AG08396 (cell line): ENCODE measurements around the gene GPRIN2.
"Not testable (repeated sequence)": the region's sequence is repeated elsewhere in the genome, so short reads cannot be mapped to it uniquely, and the experiment has no call there.

Experiments
- DNase-seq: peaks from one replicate; pipeline ENCODE4 v3.0.0; 2012; ENCODE audit warnings: low spot score, mixed read lengths

Gene GPRIN2

DNA sequence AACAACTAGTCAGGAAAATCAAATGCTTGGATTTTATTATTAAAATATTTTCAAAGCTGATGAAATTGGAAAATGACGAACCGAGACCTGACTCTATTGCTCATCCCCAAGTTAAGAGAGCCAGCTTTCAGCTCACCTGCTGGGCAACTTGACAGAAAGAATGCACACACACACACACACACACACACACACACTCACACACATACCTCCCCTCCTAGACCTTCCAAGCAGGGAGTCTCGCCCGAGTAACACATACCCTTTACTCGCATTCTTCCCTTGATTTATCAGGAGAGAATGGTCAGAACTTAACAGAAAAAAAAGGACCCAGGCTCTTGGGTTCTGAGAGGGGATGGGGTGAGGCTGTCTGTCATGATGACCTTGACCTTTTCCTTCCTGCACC lies 19.1 kb downstream of the GPRIN2 start:
- no peak for DNase-seq

DNA sequence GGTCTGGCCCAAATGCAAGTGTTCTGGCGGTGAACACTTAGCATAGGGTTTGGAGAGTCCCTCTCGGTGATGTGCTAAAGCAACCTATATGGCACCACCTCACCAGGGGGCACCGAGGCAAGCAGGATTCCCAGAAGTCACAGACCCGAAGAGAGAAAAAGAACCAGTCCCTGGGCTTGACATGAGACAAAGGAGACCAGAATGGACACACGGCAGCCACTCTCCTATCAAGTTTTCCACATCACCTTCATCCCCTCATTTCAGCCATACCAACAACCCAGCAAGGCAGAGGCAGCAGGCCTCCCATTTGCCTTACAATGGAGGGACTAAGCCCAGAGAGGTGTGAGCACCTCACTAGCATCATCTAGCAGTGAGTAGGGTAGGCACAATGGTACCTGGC lies 19.7 kb downstream of the GPRIN2 start:
- no peak for DNase-seq

DNA sequence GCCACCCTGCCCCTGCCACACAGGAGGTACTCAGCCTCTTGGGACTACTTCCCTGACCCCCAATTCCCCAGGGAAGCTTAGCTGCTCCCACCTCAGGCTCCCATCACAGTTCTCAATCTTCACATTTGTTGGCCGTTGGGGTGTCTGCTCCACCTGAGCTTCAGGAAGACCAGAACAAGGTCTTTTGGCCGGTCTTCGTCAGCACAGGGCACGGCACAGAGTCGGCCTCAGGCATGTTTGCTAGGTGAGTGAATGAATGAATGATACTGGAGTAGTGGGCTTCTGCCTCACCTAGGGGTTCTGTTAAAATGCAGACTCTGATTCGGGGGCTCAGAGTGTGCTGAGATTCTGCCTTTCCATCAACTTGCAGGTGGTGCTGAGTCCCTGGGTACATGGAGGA lies 20.3 kb downstream of the GPRIN2 start:
- no peak for DNase-seq

DNA sequence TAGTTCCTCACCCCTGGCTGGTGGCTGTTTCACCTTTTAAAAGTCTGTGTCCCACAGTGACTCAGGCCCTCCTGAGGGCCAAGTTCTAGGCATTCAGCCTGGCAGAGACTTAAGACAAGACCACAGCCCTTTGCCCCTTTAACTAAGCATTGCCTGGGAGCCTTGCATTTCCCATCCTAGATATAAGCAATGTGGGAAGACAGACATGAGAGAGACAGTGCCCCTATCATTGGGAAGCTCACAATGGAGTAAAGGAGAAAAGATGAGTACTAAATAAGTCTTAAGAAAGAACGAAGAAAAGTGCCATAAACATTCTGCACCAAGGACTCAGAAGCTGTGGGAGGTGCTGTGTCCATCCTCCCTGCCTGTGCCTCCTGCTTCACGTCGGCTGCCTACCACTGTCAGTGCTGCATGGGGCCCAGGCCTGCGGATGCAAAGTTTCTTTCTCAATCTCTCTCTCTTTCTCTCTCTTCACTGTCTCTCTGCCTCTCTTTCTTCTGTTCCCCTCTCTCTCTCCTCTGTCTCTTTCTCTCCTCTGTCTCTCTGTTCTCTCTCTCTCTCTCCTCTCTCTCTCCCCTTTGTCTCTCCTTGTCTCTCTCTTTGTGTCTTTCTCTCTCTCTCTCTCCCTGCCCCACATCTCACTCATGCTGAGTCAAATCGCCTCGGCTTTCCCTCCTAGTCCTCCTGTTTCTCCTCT lies 21.5 kb downstream of the GPRIN2 start:
- no peak for DNase-seq

DNA sequence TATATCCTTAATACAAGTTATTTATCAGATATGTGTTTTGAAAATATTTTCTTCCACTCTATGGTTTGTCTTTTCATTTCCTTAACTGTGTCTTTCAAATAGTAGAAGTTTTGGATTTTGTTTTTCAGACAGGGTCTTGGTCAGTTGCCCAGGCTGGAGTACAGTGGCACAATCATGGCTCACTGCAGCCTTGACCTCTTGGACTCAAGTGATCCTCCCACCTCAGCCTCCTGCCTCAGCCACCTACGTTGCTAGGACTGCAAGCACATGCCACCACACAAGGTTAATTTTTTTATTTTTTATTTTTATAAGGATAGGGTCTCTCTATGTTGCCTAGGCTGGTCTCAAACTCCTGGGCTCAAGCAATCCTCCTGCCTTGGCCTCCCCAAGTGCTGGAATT lies 24.2 kb downstream of the GPRIN2 start:
- not testable (repeated sequence) for DNase-seq

DNA sequence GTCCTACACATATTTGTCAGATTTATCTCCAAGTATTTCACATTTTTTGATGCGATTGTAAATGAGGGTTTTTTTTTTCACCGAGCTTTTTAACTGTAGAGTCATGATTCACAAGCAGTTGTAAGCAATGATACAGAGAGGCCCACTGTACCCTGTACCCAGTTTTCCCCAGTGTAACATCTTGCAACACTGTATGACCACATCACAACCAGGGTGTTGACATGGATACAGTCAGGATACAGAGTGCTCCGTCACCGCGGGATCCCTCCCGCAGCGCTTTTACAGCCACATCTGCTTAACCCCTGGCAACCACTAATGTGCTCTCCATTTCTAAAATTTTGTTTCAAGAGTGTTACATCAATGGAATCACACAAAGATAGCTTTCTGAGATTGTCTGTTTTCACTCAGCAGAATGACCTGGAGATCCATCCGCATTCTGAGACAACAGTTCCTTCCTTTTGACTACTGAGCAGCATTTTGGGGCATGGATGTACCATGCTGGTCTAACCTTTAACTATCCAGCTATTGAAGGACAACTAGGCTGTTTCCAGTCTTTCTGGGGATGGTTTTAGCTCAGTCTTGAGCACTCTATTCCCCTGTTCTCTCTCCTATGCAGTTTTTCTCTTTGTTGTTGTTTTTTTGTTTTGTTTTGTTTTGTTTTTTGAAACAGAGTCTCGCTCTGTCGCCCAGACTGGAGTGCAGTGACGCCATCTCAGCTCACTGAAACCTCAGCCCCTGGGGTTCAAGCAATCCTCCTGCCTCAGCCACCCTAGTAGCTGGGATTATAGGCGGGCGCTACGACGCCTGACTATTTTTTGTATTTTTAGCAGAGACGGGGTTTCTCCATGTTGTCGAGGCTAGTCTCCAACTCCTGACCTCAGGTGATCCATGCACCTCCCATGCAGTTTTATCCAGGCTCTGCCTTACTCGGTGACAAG lies 25.9 kb downstream of the GPRIN2 start:
- DNase-seq, result no peak

DNA sequence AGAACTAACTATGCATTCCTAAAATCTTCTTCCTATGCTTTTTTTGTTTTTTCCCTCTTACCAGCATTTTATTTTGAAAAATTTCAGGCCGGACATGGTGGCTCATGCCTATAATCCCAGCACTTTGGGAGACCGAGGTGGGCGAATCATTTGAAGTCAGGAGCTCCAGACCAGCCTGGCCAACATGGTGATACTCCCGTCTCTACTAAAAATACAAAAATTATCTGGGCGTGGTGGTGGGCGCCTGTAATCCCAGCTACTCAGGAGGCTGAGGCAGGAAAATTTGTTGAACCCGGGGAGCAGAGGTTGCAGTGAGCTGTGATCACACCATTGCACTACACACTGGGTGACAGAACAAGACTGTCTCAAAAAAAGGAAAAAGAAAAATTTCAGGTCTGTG lies 26.7 kb downstream of the GPRIN2 start:
- not testable (repeated sequence) for DNase-seq

DNA sequence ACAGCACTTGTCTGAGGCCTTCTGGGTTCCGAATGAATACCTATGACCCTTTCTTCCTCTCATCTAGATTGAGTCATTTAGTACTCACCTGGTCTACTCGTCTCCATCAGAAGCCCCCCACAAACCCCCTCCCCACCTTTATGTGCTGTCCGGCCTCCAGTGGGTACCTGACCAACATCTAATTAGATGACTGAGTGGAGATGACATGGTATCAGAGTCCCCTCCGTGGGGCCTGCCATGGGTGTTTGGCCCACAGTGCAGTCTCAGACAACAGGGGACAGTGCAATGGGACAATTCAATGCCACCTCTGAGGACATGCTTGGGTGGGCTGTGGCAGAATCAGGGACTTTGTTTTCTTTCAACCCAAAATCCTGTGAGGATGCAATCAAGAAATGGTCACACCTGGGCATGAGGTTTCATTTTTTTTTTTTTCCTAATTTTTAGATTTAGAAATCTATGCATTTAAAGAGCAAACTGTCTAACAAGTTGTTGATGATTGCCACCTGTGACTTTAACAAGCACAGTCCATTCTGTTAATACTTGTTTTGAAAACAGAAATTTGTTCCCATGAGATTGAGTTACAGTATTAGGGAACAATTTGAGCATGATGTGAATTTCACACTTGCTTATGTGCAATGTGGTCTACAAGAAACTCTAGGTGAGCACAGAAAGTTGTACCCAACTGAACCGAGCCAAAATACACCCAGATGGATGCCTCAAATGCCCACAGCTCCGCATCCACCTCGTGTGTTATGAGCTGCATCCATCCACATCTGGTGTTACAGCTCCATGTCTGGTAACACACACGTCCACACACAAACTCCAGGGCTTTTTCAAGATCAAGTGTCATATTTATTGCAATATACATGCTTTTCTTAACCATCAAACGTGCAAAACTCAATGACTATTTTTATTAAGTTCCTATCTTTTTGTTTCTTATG lies 27.5 kb downstream of the GPRIN2 start:
- DNase-seq, result no peak

DNA sequence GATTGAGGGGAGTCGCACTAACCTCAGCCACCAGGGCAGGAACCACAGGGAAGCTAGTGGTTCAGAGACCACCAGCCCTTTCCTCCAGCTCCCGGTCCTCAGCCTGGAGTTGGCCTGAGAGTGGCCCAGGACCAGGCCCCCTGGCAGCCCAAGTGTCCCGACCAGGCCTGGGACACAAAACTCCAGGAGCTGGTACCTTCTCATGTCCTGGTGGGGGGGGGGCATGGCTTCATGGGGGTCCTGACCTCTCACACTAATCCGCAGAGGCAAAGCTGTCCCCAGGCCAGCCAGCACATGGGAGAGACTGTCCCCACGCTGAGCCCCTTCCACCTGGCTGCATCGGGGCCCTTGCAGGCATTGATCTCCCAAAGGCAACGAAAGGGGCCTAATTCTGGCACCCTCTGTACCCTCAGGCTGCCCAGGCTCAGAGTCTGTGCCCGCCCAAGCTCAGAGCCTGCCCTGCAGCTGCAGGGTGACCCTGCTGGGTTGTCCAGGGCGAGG lies 28.2 kb downstream of the GPRIN2 start:
- DNase-seq, result no peak

DNA sequence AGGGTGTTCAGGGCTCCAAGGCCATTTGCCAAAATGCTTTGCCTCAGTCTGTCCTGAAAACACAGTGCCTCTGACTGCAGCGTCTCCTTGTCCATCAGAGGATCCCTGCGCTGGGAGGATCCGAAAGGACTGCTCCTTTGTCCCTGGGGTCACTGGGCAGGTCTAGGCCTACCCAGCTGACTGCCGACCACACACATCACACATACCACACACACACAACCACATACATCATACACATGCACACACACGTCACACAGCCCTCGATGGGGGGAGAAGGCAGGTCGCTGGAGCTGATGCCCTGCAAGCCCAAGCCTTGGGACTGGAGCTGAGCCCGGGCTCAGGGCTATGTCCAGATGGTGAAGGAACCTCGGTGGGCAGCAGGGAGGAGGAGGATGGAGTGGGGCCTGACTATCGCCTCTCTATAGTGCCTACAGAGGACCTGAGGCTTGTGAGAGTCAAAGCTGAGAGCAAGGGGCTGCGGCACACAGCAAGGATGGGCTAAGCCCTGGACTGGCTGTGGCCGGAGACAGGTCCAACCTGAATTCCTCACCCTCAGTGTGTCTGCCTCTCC lies 29.1 kb downstream of the GPRIN2 start:
- DNase-seq, result no peak

DNA sequence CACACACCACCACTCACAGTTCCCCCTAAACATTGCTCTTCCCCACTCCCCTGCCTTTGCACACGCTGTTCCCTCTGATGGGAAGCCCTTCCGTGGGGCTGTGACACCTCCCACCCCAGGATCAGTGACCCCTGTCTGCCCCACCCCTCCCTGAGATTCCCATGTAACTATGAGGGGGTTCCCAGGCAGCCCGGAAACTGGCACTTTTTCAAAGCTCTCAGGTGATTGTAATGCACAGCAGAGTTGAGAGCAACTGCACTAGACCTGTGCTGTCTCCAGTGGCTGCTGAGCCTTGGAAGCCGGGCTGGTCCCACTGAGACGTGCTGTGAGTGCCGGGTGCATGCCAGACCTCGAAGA lies 29.8 kb downstream of the GPRIN2 start:
- no peak for DNase-seq

DNA sequence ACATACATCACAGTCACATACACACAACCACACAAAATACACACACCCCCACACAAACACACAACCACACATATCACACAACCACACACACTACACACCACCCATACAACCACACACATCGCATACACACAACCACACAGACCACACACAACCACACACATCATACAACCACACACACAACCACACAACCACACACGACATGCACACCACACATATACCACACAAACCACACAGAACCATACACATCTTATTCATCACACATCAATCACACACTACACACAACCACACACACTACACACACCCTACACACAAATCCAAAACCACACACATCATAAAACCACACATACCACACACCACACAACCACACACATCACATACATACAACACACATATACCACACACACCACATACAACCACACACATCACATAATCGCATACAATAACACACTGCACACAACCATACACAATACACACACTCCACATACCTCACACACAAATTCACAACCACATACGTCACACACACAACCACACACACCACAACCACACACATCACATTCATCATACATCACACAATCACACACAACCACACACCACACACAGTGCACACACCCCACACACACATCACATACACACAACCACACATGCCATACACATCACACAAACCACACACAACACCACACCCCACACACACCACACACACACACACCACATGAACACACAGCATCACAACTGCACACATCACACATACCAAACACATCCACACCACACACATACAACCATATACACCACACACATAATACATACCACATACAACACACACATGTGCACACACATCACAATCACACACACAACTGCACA lies 30.4 kb downstream of the GPRIN2 start:
- DNase-seq, result no peak

DNA sequence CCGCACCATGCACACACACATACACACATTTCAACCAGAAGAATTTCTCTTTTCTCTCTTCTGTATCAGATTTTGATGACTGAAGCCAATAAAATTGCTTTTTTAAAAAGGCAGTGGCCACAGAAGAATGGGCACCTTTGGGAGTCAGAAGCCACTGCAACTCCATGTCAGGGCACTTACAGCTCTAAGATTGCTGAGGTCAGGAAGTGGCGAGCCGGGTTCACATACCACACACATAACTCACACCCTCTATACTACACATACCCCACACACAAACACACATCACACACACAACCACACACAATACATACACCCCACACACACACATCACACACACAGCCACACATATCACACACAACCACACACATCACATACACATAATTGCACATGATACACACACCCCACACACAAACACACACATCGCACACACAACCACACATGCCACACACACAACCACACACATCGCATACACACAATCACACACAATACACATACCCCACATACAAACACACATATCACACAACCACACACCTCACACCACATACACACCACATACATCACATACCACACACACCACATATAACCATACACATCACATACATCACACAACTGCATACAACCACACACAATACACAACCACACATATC lies 31.2 kb downstream of the GPRIN2 start:
- peak; percentile 82 for DNase-seq

DNA sequence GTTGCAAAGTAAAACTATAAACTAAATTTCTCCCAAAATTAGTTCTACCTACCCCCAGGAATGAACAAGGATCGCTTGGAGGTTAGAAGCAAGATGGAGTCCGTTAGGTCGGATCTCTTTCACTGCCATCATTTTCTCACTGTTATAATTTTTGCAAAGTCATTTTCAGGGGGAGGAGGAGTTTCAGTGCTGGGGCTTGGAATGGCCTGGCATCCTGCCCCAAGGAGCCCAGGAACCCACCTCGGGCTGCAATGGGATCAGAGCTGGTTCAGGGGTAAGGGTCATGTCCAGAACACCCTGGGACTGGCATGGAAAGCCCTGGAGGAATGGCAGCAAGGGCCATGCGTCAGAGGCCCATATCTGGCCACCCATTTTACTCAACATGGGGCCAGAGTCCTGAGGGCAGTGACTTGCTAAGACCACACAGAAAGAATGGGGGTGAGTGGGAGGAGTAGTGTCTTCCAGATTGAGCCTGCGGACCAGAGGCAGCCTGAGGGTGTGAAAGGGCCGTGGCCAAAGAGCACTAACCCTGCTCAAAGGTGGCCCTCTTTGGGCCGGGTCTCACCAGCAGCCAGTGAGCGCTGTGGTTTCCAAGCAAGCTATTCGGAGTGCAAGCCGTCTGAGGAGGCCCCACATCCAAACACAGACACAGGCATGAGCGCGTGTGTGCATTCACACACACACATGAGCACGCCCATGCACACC lies 31.8 kb downstream of the GPRIN2 start:
- DNase-seq, result no peak

DNA sequence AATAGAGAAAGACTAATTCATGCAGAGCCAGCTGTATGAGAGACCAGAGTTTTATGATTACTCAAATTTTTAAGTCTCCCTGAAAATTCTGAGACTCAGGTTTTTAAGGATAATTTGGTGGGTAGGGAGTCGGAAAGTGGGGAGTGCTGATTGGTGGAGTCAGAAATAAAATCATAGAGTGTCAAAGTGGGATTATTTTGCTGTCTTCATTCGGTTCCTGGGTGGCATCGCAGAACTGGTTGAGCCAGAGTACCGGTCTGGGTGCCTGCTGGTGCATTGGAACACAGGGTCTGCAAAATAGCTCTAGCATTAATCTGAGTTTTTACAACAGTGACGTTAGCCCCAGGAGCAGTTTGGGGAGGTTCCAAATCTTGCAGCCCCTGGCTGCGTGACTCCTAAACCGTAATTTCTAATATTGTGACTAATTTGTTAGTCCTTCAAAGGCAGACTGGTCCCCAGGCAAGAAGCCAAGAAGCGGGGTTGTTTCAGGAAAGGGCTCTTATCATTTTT lies 32.4 kb downstream of the GPRIN2 start:
- peak; percentile 83 for DNase-seq

DNA sequence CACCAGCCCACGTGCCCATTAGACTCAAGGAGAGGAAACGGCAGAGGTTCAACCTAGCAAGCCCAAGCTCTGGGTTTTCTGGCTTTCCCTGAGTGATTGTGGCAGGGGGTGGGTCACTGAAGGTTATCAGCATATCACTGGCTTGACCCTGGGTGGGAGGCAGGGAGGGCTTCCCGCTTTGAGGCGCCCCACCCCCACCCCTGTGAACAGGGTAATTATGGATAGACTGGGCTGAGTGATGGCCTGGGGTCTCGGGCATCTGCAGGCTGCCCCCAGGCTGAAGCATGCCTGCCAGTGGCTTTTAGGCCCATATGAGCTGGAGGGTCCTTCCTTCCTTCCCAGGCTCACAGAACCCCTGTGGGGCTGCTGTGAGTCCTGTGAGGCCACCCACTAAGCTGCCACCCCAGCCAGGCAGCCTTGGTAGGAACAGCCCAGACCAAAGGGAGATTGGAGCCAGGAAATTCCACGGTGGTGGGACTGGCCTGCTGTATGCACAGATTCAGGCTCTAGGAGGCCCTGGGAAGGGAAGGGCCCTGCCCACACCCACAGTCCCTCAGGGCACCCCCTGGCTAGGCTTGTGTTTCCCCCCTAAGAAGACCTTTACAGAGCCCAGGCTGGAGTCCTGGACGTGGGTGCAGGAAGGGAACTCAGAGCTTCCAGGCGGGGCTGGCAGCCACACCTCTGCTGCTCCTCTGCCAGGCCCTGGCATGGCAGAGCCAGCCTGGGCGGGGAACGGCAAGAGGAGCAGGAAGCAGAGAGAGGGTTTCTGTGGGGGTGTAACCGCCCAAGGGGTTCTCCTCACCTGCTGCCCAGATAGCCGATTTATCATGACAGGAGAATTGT lies 33.1 kb downstream of the GPRIN2 start:
- DNase-seq, result no peak

DNA sequence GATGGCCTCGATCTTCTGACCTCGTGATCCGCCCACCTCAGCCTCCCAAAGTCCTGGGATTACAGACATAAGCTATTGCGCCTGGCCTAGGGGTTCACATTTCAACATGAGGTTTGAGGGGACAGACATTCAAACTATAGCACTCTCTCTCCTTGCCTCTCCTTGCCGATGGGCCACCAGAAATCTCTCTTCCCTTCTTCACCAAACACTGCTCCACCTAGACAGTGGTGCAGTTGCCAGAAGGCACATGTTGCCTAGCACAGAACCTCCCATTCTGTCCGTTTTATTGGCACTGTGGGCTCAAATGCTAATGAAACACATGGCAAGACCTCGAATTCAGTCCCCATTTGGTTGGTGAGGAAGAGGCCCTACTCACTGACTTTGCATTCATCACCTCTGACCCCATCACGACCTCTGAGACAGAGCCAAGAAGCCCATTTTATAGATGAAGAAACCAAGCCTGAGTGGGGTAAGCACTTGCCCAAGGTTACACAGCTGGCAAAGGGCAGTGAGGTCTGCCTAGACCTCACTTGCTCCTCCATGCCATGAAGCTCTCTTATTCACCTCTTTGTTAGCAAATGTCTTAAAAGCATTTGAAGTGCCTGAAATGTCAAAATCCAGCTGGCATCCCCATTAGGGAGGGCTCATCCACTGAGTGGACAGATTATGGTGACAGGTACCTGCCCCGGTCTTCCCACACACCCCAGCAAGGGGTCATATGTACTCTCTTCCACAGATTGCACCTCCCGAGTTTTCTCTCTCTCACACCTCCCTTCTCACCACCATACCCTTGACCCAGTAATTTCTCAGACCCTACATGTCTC lies 34.0 kb downstream of the GPRIN2 start:
- DNase-seq, result no peak

DNA sequence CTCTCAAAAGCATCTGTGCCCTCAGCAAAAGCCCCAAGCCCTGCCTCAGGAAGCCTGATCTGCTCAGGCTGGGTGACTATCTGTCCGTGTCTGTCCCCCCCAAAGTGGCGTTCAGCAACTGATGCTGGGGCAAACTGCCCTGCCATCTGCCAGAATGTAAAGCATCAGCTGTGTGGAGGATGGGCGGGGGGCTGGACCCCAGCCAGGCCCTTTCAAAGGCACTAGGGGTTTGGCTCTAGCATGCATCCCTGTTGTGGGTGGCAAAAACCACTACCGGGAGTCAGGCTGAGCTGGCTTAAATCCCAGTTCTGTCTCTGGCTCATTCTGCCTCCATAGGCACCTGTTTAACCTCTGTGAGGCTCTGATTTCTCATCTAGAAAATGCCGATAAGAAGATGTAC lies 35.5 kb downstream of the GPRIN2 start:
- no peak for DNase-seq
